DMS114 treated with DMSO at 0.1 percent for 48 hours (cell line): ENCODE measurements around the gene OSBP2.
"Not testable (repeated sequence)": the region's sequence is repeated elsewhere in the genome, so short reads cannot be mapped to it uniquely, and the experiment has no call there.

ENCODE experiments used
- DNase-seq: peaks from one replicate; lab custom pipeline; 2025; ENCODE audit not compliant: unreplicated experiment; lab: John Stamatoyannopoulos, UW

The OSBP2 gene

GRCh38 chr22:30675436-30675835, 19.2 kb upstream of the OSBP2 start:
- DNase-seq: no peak

GRCh38 chr22:30676565-30676964, 18.1 kb upstream of the OSBP2 start:
- not testable (repeated sequence) for DNase-seq

- not testable (repeated sequence) for DNase-seq
These were observed 14.6 kb upstream of the OSBP2 start for GRCh38 chr22:30679895-30680690.

- no peak for DNase-seq
These were observed 13.5 kb upstream of the OSBP2 start for GRCh38 chr22:30680991-30681770.

- no peak for DNase-seq
These were observed 12.8 kb upstream of the OSBP2 start for GRCh38 chr22:30681831-30682230.

GRCh38 chr22:30685178-30685577, 9.5 kb upstream of the OSBP2 start:
- DNase-seq: no peak

GRCh38 chr22:30687358-30687757, 7.3 kb upstream of the OSBP2 start:
- DNase-seq: no peak

- no peak for DNase-seq
These were observed 5.1 kb upstream of the OSBP2 start for GRCh38 chr22:30689622-30690021.

GRCh38 chr22:30691204-30691603, 3.5 kb upstream of the OSBP2 start:
- no peak for DNase-seq

GRCh38 chr22:30694171-30694639, 469 bp upstream of the OSBP2 start:
- peak; percentile 9 for DNase-seq

- no peak for DNase-seq
These were observed 727 bp downstream of the OSBP2 start for GRCh38 chr22:30695351-30695851.

GRCh38 chr22:30695871-30696655, 1.4 kb downstream of the OSBP2 start:
- DNase-seq: no peak

GRCh38 chr22:30697975-30698374, 3.3 kb downstream of the OSBP2 start:
- no peak for DNase-seq

GRCh38 chr22:30701872-30702271, 7.2 kb downstream of the OSBP2 start:
- no peak for DNase-seq

GRCh38 chr22:30702856-30703255, 8.2 kb downstream of the OSBP2 start:
- no peak for DNase-seq

- no peak for DNase-seq
These were observed 10.3 kb downstream of the OSBP2 start for GRCh38 chr22:30704978-30705377.

- no peak for DNase-seq
These were observed 11.3 kb downstream of the OSBP2 start for GRCh38 chr22:30705710-30706651.

GRCh38 chr22:30709980-30710379, 15.3 kb downstream of the OSBP2 start:
- DNase-seq: not testable (repeated sequence)

GRCh38 chr22:30712094-30712493, 17.4 kb downstream of the OSBP2 start:
- no peak for DNase-seq

GRCh38 chr22:30714062-30714461, 19.4 kb downstream of the OSBP2 start:
- DNase-seq: no peak
